ENCODE results near the gene ARHGEF19.

ARHGEF19 gene

GRCh38 chr1:16148329-16149092, 63.9 kb downstream of the ARHGEF19 start:
- DNase-seq, result no peak

Measured in fibroblast of skin of back (primary cell).